Lower leg skin (tissue), 3 donors: ENCODE measurements around the gene GALNT7.

ENCODE experiments used
- POLR2A ChIP-seq, 2 donors: fragments of 450-650 bp; IDR thresholded peaks; one replicate each; pipeline ENCODE4 v1.6.1; 2016 to 2017; ENCODE audit warnings: antibody characterized with exemption in 2 of 2, mild to moderate bottlenecking in 1 of 2, moderate library complexity in 1 of 2
- TF ChIP-seq, protein P1 (sequence below), 3 donors: fragments of 450-650 bp; IDR thresholded peaks; one replicate each; pipeline ENCODE4 v1.5.1; 2016; ENCODE audit warnings: antibody characterized with exemption in 3 of 3, mild to moderate bottlenecking in 3 of 3, moderate library complexity in 2 of 3

DNA sequence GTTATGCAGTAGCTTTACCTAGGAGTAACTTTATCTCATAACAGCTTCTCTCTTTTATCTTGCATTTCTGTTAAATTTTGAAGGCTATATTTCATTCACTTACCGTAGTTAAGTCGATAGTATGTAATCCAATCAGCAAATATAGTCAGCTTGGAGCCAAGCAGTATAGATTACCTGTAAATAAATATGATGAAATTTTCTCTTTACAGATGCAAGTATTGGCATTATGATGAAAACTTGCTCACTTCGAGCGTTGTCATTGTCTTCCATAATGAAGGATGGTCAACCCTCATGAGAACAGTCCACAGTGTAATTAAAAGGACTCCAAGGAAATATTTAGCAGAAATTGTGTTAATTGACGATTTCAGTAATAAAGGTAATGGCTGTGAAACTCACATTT lies 123.3 kb downstream of the GALNT7 start:
- TF ChIP-seq, protein P1, sequence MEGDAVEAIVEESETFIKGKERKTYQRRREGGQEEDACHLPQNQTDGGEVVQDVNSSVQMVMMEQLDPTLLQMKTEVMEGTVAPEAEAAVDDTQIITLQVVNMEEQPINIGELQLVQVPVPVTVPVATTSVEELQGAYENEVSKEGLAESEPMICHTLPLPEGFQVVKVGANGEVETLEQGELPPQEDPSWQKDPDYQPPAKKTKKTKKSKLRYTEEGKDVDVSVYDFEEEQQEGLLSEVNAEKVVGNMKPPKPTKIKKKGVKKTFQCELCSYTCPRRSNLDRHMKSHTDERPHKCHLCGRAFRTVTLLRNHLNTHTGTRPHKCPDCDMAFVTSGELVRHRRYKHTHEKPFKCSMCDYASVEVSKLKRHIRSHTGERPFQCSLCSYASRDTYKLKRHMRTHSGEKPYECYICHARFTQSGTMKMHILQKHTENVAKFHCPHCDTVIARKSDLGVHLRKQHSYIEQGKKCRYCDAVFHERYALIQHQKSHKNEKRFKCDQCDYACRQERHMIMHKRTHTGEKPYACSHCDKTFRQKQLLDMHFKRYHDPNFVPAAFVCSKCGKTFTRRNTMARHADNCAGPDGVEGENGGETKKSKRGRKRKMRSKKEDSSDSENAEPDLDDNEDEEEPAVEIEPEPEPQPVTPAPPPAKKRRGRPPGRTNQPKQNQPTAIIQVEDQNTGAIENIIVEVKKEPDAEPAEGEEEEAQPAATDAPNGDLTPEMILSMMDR (IDR thresholded peaks at IDR 0.05) = no peak
- TF ChIP-seq POLR2A (IDR thresholded peaks at IDR 0.05) = no peak
